PC-3 (cell line): Measurements from ENCODE around the gene UGT1A3. TPM values are rescaled to one million over a fixed set of nuclear protein-coding genes. Genes with fewer than 3 reads are reported as not detected.

Experiments used
- ATAC-seq: fragments of 200-7000 bp; cut with Tn5 transposase; 2 replicates; pipeline ENCODE4 v1.9.1; 2020; ENCODE audit warnings: mild to moderate bottlenecking, moderate library complexity
- BruUV-seq: library from RNA; stranded (reverse); fragments of 400-500 nt; replicated peaks from 2 replicates; lab custom pipeline; 2021; lab: Mats Ljungman, UMichigan
- CTCF ChIA-PET: fragments of 300-600 bp; sonication (Branson Sonifier 250); formaldehyde crosslinking; loops from one replicate; lab custom pipeline; 2022; ENCODE audit warnings: antibody characterized with exemption; lab: Charles Lee
- POLR2A ChIA-PET: fragments of 300-600 bp; sonication (Branson Sonifier 250); formaldehyde crosslinking; loops from one replicate; lab custom pipeline; 2022; ENCODE audit warnings: antibody characterized with exemption; ENCODE audit not compliant: unreplicated experiment; lab: Charles Lee
- DNase-seq: peaks from one replicate; pipeline ENCODE4 v3.0.0-alpha.2; 2015
- H2AFZ ChIP-seq: fragments of 300-600 bp; sonication (generic); 2 replicates; pipeline ENCODE4 v1.6.0; 2016; ENCODE audit warnings: antibody characterized with exemption, low read length
- H3F3A ChIP-seq: fragments of 300-600 bp; sonication (generic); one replicate; pipeline ENCODE4 v1.6.0; 2017; ENCODE audit warnings: antibody characterized with exemption, low read length, control low read depth, mild to moderate bottlenecking; ENCODE audit not compliant: unreplicated experiment
- H3K27ac ChIP-seq: fragments of 300-600 bp; sonication (generic); 2 replicates; pipeline ENCODE4 v1.5.1; 2016; ENCODE audit warnings: mild to moderate bottlenecking, low read length
- H3K27me3 ChIP-seq: fragments of 300-600 bp; sonication (generic); 2 replicates; pipeline ENCODE4 v1.6.1; 2016; ENCODE audit warnings: low read length, mixed read lengths
- H3K36me3 ChIP-seq: fragments of 300-600 bp; sonication (generic); 2 replicates; pipeline ENCODE4 v1.6.1; 2016; ENCODE audit warnings: low read depth, mixed run types, low read length, mixed read lengths
- H3K4me1 ChIP-seq: fragments of 300-600 bp; sonication (generic); 2 replicates; pipeline ENCODE4 v1.5.1; 2016; ENCODE audit warnings: low read length; ENCODE audit not compliant: insufficient read depth
- H3K4me2 ChIP-seq: fragments of 300-600 bp; sonication (generic); 2 replicates; pipeline ENCODE4 v1.6.0; 2016; ENCODE audit warnings: low read length
- H3K4me3 ChIP-seq: fragments of 300-600 bp; sonication (generic); 2 replicates; pipeline ENCODE4 v1.5.1; 2016; ENCODE audit warnings: mild to moderate bottlenecking, low read length, mixed read lengths
- H3K79me2 ChIP-seq: fragments of 300-600 bp; sonication (generic); 2 replicates; pipeline ENCODE4 v1.6.1; 2017; ENCODE audit warnings: low read length, mixed read lengths
- H3K9ac ChIP-seq: fragments of 300-600 bp; sonication (generic); 2 replicates; pipeline ENCODE4 v1.6.0; 2016; ENCODE audit warnings: mild to moderate bottlenecking, low read length
- H3K9me2 ChIP-seq: fragments of 300-600 bp; sonication (generic); replicated peaks from 2 replicates; pipeline ENCODE4 v1.6.1; 2016; ENCODE audit warnings: mixed run types, low read length, mixed read lengths
- H3K9me3 ChIP-seq: fragments of 300-600 bp; sonication (generic); 2 replicates; pipeline ENCODE4 v1.6.1; 2016; ENCODE audit warnings: low read length, mixed read lengths
- H4K20me1 ChIP-seq: fragments of 300-600 bp; sonication (generic); 2 replicates; pipeline ENCODE4 v1.6.1; 2016; ENCODE audit warnings: low read length, mixed read lengths
- CTCF ChIP-seq: fragments of 300-600 bp; sonication (generic); conservative IDR thresholded peaks from 2 replicates; pipeline ENCODE4 v1.5.1; 2017; ENCODE audit warnings: antibody characterized with exemption, low read depth, mild to moderate bottlenecking, low read length
- EZH2 ChIP-seq: fragments of 300-600 bp; sonication (generic); IDR thresholded peaks from one replicate; pipeline ENCODE4 v1.6.1; 2017; ENCODE audit warnings: antibody characterized with exemption, mild to moderate bottlenecking, low read length; ENCODE audit not compliant: unreplicated experiment
- EZH2phosphoT487 ChIP-seq: fragments of 300-600 bp; sonication (generic); IDR thresholded peaks from 2 replicates; pipeline ENCODE4 v1.6.1; 2018; ENCODE audit warnings: mild to moderate bottlenecking, antibody characterized with exemption, low read length, borderline replicate concordance
- intact Hi-C: fragments of 100-400 bp; cut with micrococcal nuclease; formaldehyde crosslinking; loops from 2 replicates; pipeline ENCODE4 v1.9.0; 2023
- total RNA-seq: library from RNA; depleted of rRNA; stranded (reverse); fragments of >200 nt; gene quantifications from 2 replicates; pipeline ENCODE4 v1.2.3, GENCODE V29; 2014

UGT1A3 gene
- total RNA-seq, 1 experiment from 2014 or later, result not detected

- Histone ChIP-seq H3F3A (no peaks in the 10 kb centered on the region), H3K36me3 (no peaks in the 10 kb centered on the region), H3K79me2 (no peaks in the 10 kb centered on the region), H2AFZ (no peak overlapping the region), H3K27ac (no peak overlapping the region), H3K4me2 (no peak overlapping the region), H3K4me1 (no peaks in the 10 kb centered on the region), H3K9ac (no peak overlapping the region), H3K27me3 (no peaks in the 10 kb centered on the region), H4K20me1 (no peaks in the 10 kb centered on the region), H3K4me3 (no peak overlapping the region), H3K9me2 (no peaks in the 10 kb centered on the region), H3K9me3 (no peaks in the 10 kb centered on the region)
- ChIA-PET CTCF (no interaction called here), POLR2A (no interaction called here)
- ATAC-seq (no peak; the same call in 1 of the 2 replicates), DNase-seq (no peak)
- intact Hi-C loops, result loop anchor here (2.0 kb wide), 1 partner anchor 55 kb away; no protein-coding TSS in a partner anchor
- BruUV-seq, result no TSS peak
- TF ChIP-seq EZH2 (no peak), CTCF (no peak), EZH2phosphoT487 (no peak)
Observed at GRCh38 chr2:233814056-233814835, 85.4 kb downstream of the UGT1A3 start.

- DNase-seq, result no peak
- Histone ChIP-seq H3K9me3 (no peaks in the 10 kb centered on the region), H3K4me1 (no peaks in the 10 kb centered on the region), H3K4me3 (no peak overlapping the region), H4K20me1 (no peaks in the 10 kb centered on the region), H3K9me2 (no peaks in the 10 kb centered on the region), H3F3A (no peaks in the 10 kb centered on the region), H3K4me2 (no peak overlapping the region), H2AFZ (no peak overlapping the region), H3K9ac (no peak overlapping the region), H3K36me3 (no peaks in the 10 kb centered on the region), H3K27ac (no peak overlapping the region), H3K79me2 (no peaks in the 10 kb centered on the region), H3K27me3 (no peaks in the 10 kb centered on the region)
- ChIA-PET POLR2A (no interaction called here), CTCF (no interaction called here)
- TF ChIP-seq EZH2 (no peak), EZH2phosphoT487 (no peak), CTCF (no peak)
- ATAC-seq, result no peak
- no TSS peak for BruUV-seq
- intact Hi-C loops, result loop anchor here (2.0 kb wide), 1 partner anchor 57 kb away; no protein-coding TSS in a partner anchor
Observed at GRCh38 chr2:233815861-233816260, 87.0 kb downstream of the UGT1A3 start.

GRCh38 chr2:233816334-233816733, 87.5 kb downstream of the UGT1A3 start:
- Histone ChIP-seq H2AFZ (no peak overlapping the region), H3K9me3 (no peaks in the 10 kb centered on the region), H3K79me2 (no peaks in the 10 kb centered on the region), H3K4me3 (no peak overlapping the region), H4K20me1 (no peaks in the 10 kb centered on the region), H3K36me3 (no peaks in the 10 kb centered on the region), H3K9me2 (no peaks in the 10 kb centered on the region), H3K27me3 (no peaks in the 10 kb centered on the region), H3K4me2 (no peak overlapping the region), H3K9ac (no peak overlapping the region), H3K27ac (no peak overlapping the region), H3F3A (no peaks in the 10 kb centered on the region), H3K4me1 (no peaks in the 10 kb centered on the region)
- TF ChIP-seq EZH2phosphoT487, result no peak
- no peak for TF ChIP-seq CTCF
- ATAC-seq (no peak), DNase-seq (no peak)
- CTCF ChIA-PET, result no interaction called here
- intact Hi-C loops, result no loop called here
- POLR2A ChIA-PET, result no interaction called here
- BruUV-seq, result no TSS peak
